ENCODE measurements around the gene SPRR2E.
"Not testable (repeated sequence)": the region's sequence is repeated elsewhere in the genome, so short reads cannot be mapped to it uniquely, and the experiment has no call there.

SPRR2E gene

GRCh38 chr1:153094426-153094825 is at the start of gene SPRR2E:
SPRR2E (minus strand) TSS chr1:153094526; CDS start chr1:153093751, 775 bp downstream.
- DNase-seq (ENCODE audit: low spot score): no peak

- no peak for DNase-seq (ENCODE audit: low spot score)
These were observed 47.1 kb upstream of the SPRR2E start for GRCh38 chr1:153141377-153141776.

- DNase-seq (ENCODE audit: low spot score): no peak
These were observed 46.2 kb upstream of the SPRR2E start for GRCh38 chr1:153140484-153140883.

GRCh38 chr1:153133743-153134142 is 39.4 kb upstream of the SPRR2E start:
- DNase-seq (ENCODE audit: low spot score): no peak

- DNase-seq (ENCODE audit: low spot score): no peak
These were observed 38.9 kb upstream of the SPRR2E start for GRCh38 chr1:153133267-153133666.

GRCh38 chr1:153128688-153129087 is 34.4 kb upstream of the SPRR2E start:
- not testable (repeated sequence) for DNase-seq (ENCODE audit: low spot score)

- no peak for DNase-seq (ENCODE audit: low spot score)
These were observed 33.0 kb upstream of the SPRR2E start for GRCh38 chr1:153127296-153127695.

GRCh38 chr1:153125536-153125935 is 31.2 kb upstream of the SPRR2E start:
- no peak for DNase-seq (ENCODE audit: low spot score)

GRCh38 chr1:153123793-153124192 is 29.5 kb upstream of the SPRR2E start:
- DNase-seq (ENCODE audit: low spot score): not testable (repeated sequence)

GRCh38 chr1:153122831-153123421 is 28.6 kb upstream of the SPRR2E start:
- no peak for DNase-seq (ENCODE audit: low spot score)

- DNase-seq (ENCODE audit: low spot score): no peak
These were observed 26.6 kb upstream of the SPRR2E start for GRCh38 chr1:153120945-153121344.

- DNase-seq (ENCODE audit: low spot score): no peak
These were observed 25.2 kb upstream of the SPRR2E start for GRCh38 chr1:153119491-153119971.

- not testable (repeated sequence) for DNase-seq (ENCODE audit: low spot score)
These were observed 20.9 kb upstream of the SPRR2E start for GRCh38 chr1:153115264-153115663.

- no peak for DNase-seq (ENCODE audit: low spot score)
These were observed 19.1 kb upstream of the SPRR2E start, which contains the start of gene SPRR2F for GRCh38 chr1:153113416-153113815. SPRR2F (minus strand) TSS chr1:153113516; CDS start chr1:153112733, 783 bp downstream.

- not testable (repeated sequence) for DNase-seq (ENCODE audit: low spot score)
These were observed 18.1 kb upstream of the SPRR2E start for GRCh38 chr1:153112454-153112853.

GRCh38 chr1:153100245-153100644 is 5.9 kb upstream of the SPRR2E start:
- no peak for DNase-seq (ENCODE audit: low spot score)

GRCh38 chr1:153099461-153100045 is 5.2 kb upstream of the SPRR2E start:
- no peak for DNase-seq (ENCODE audit: low spot score)

GRCh38 chr1:153095764-153096163 is 1.4 kb upstream of the SPRR2E start:
- no peak for DNase-seq (ENCODE audit: low spot score)

- DNase-seq (ENCODE audit: low spot score): no peak
These were observed 6.7 kb downstream of the SPRR2E start for GRCh38 chr1:153087652-153088051.

GRCh38 chr1:153081736-153082135 is 12.6 kb downstream of the SPRR2E start:
- DNase-seq (ENCODE audit: low spot score): no peak

- DNase-seq (ENCODE audit: low spot score): no peak
These were observed 21.3 kb downstream of the SPRR2E start for GRCh38 chr1:153072806-153073726.

GRCh38 chr1:153071511-153071910 is 22.8 kb downstream of the SPRR2E start, which contains the start of gene SPRR2B:
SPRR2B (minus strand) TSS chr1:153071611; CDS start chr1:153070839, 772 bp downstream.
- no peak for DNase-seq (ENCODE audit: low spot score)

GRCh38 chr1:153070243-153070642 is 24.1 kb downstream of the SPRR2E start:
- DNase-seq (ENCODE audit: low spot score): no peak

Measured in hepatic stellate cell (primary cell).